NCI-H2171 treated with DMSO at 0.1 percent for 48 hours (cell line): Measurements from ENCODE around the gene PTPN1.
"Not testable (repeated sequence)": the region's sequence is repeated elsewhere in the genome, so short reads cannot be mapped to it uniquely, and the experiment has no call there.

ENCODE experiments used
- DNase-seq: peaks from one replicate; lab custom pipeline; 2025; lab: John Stamatoyannopoulos, UW

Gene PTPN1

GRCh38 chr20:50592282-50593004, 82.3 kb downstream of the PTPN1 start:
- no peak for DNase-seq

- no peak for DNase-seq
These were observed 82.8 kb downstream of the PTPN1 start for GRCh38 chr20:50593005-50593335.

- DNase-seq, result no peak
These were observed 84.0 kb downstream of the PTPN1 start for GRCh38 chr20:50594231-50594590.

- peak; percentile 76 for DNase-seq
These were observed 84.6 kb downstream of the PTPN1 start for GRCh38 chr20:50594591-50595432.

GRCh38 chr20:50595433-50595895, 85.3 kb downstream of the PTPN1 start:
- no peak for DNase-seq

GRCh38 chr20:50595988-50596693, 86.0 kb downstream of the PTPN1 start:
- DNase-seq, result no peak

GRCh38 chr20:50596694-50597021, 86.5 kb downstream of the PTPN1 start:
- no peak for DNase-seq

- no peak for DNase-seq
These were observed 87.3 kb downstream of the PTPN1 start for GRCh38 chr20:50597406-50597969.

GRCh38 chr20:50598074-50598473, 87.9 kb downstream of the PTPN1 start:
- DNase-seq, result no peak

- DNase-seq, result not testable (repeated sequence)
These were observed 88.6 kb downstream of the PTPN1 start for GRCh38 chr20:50598768-50599167.

- no peak for DNase-seq
These were observed 90.2 kb downstream of the PTPN1 start for GRCh38 chr20:50600281-50600895.

GRCh38 chr20:50601511-50602431, 91.6 kb downstream of the PTPN1 start:
- DNase-seq, result no peak

- no peak for DNase-seq
These were observed 92.4 kb downstream of the PTPN1 start for GRCh38 chr20:50602432-50603088.

- DNase-seq, result no peak
These were observed 94.3 kb downstream of the PTPN1 start for GRCh38 chr20:50604451-50604850.

GRCh38 chr20:50605136-50605535, 95.0 kb downstream of the PTPN1 start:
- no peak for DNase-seq

- no peak for DNase-seq
These were observed 97.3 kb downstream of the PTPN1 start for GRCh38 chr20:50607436-50607835.

- DNase-seq, result no peak
These were observed 97.9 kb downstream of the PTPN1 start for GRCh38 chr20:50607850-50608749.

- no peak for DNase-seq
These were observed 98.5 kb downstream of the PTPN1 start for GRCh38 chr20:50608750-50609104.

- DNase-seq, result no peak
These were observed 99.3 kb downstream of the PTPN1 start for GRCh38 chr20:50609438-50609989.
